Ureter (tissue), 1 donor: Measurements from ENCODE around the gene COL11A2. TPM values are rescaled to one million over a fixed set of nuclear protein-coding genes. Genes with fewer than 3 reads are reported as not detected.
A peak's percentile ranks its signal among the peaks of the same experiment; 100 is the strongest.

ENCODE experiments used
- DNase-seq: peaks from one replicate; pipeline ENCODE4 v3.0.0-alpha.2; 2020; ENCODE audit warnings: low spot score
- total RNA-seq: library from RNA; stranded (reverse); gene quantifications from one replicate; pipeline ENCODE4 v1.2.4, GENCODE V29; 2023
- donor health status: DM: yes; HTN: yes; CAD: no.

Gene COL11A2
- total RNA-seq, 1 donor from 2014 or later, result 0.96 TPM

DNA sequence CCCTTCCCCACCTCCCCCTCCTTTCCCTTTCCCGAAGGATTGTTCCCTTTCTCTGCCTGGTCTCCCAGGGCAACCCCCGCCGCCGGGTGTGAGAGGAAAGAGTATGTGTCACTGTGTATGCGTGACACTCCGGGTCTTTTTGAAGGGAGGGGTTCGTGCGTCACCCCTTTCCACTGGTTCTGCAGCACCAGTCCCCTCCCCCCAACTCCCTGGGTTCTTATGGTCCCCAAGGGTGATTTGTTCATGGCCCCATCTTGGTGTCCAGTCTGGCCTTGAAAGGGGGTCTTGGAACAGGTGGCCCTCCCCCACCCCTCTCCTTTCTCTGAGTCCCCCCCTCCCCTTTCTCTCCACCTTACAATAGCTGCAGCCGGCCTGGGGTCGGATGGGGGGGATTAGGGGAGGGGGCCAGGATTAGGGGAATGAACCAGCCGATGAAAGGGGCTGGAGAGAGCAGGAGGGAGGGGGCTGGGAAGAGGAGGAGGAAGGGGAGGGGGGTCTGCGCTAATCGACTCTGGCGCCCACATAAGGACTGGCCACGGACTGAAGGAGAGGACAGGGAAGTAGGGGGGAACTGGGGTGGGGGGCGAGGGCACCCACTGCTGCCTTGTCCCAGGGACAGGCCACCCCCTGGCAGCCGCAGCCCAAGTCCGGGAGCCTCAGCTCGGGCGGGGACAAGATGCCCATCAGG lies 14.7 kb upstream of the COL11A2 start:
- DNase-seq, result no peak

DNA sequence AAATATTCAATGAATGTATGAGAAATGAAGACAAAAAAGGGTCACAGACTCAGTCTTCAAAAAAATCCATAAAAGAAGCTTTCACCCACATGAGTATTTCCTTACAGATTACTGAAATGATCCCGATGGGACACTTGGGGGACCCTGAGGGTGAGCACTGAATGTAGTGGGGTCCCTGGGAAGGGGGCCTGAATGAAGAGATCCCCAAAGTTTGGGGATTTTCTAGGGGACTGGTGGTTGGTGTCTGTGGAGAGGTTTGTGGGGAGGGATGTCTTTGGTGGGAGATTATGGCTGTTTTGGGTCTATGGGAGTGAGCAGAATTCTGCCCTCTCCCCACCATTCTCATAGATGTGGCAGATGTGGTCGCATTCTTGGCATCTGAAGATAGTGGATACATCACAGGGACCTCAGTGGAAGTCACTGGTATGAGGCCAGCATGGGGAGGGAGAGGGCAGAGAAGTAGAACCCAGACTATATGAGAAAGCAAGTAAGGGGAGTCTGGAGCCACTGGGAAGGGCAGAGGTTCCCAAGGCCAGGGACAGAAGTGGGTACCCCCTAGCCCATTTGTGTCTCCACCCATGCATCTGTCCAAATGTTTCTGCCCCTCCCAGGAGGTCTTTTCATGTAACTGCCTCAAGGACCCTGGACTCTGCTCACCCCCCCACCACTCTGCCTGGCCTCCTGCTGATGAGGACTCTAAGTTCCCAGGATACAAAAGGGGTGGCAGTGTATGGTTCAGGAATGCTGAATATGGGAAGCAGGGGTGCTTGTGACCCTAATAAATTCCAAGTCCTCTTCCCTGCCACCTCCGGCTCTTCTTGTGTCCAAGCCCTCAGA lies 14.0 kb upstream of the COL11A2 start:
- DNase-seq, result no peak

DNA sequence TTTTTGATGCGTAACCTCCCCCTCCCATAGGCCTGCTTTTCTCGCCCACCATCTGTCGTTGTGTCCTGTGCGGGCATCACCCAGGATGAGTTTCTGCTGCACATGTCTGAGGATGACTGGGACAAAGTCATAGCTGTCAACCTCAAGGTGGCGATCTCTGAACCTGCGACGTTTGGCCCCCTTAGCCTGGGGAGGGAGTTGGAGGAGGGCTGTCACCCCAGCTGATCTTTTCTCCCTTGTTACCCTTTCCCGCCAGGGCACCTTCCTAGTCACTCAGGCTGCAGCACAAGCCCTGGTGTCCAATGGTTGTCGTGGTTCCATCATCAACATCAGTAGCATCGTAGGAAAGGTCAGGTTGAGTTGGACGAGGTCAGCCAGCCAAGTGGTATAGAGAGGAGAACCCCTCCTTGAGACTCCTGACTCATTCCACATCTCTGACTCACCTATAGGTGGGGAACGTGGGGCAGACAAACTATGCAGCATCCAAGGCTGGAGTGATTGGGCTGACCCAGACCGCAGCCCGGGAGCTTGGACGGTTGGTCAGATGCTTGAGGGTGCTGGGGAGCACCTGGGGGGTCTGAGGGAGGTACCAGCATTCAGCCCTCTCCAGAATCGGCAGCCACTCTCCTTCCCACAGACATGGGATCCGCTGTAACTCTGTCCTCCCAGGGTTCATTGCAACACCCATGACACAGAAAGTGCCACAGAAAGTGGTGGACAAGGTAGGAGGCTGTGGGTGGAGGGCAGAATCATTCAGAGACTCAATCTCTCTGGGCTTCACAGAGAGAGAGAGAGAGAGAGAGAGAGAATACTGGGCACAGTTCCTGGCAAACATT lies 13.1 kb upstream of the COL11A2 start:
- DNase-seq, result no peak

DNA sequence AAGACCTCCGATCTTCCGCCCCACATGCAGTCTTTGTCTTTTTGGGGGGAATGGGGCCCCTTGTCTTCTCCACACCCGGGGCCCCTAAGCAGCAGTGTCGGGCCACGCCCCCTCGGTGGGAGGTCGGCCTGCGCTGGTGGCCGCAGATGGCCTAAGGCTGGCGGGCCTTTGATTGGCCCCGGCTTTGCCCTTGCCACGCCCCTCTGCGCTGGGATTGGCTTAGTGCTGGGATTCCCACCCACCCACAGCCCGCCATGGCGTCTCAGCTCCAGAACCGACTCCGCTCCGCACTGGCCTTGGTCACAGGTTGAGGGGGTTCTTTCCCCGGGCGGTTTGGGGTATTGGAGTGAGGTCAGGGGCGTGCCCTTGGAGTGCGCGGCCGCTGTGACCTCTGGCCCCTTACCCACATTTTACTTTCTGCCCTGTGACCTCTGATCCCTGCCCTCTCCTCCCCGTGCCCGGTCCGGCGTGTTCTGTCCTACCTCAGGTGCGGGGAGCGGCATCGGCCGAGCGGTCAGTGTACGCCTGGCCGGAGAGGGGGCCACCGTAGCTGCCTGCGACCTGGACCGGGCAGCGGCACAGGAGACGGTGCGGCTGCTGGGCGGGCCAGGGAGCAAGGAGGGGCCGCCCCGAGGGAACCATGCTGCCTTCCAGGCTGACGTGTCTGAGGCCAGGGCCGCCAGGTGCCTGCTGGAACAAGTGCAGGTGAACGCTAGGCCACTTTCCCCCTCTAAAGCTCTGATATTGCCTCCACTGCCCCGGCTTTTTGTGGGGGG lies 12.3 kb upstream of the COL11A2 start, which contains the start of gene HSD17B8:
Gene HSD17B8 (plus strand): TSS at position 241 of the 776 bp plus-strand sequence. CDS start 14 bp downstream, at position 255.
- DNase-seq, result peak; percentile 95

DNA sequence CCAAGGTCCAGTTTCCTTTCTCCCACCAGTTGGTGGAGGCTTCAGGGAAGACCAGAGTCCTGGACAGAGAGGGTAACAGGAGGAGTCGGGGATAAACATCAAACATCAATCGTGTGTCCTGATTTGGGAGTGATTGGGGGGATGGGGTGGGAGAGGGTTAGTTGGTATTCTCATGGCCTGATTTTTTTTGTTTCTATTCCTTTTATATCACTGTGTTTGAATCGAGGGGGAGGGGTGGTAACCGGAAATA lies 11.8 kb upstream of the COL11A2 start:
- DNase-seq, result no peak

DNA sequence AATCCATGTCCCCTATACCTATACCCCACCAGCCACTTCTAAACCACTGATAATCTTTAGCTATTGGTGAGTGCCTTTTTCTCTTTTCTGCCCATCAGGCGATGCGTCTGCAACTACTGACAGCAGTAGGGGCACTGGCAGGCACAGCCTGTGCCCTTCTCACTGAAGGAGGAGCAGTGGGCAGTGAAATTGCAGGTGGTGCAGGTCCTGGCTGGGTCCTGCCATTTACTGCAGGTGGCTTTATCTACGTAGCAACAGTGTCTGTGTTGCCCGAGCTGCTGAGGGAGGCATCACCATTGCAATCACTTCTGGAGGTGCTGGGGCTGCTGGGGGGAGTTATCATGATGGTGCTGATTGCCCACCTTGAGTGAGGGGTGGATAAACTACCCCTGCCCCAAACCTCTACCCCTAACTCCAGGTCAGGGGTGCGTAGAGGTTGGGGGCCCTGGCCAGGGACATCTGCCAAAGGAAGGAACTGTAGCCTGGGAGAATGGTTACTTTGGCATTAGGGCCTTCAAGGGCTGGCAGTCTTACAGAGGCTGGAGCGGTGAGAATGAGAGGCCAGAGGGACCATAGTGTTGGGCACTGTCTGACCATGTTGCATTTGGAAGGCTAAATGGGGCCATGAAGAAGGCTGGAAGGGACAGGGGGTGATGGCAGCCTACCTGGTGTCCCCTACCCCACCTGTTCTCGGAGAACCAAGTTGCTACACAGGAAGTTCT lies 11.3 kb upstream of the COL11A2 start:
- DNase-seq, result no peak

DNA sequence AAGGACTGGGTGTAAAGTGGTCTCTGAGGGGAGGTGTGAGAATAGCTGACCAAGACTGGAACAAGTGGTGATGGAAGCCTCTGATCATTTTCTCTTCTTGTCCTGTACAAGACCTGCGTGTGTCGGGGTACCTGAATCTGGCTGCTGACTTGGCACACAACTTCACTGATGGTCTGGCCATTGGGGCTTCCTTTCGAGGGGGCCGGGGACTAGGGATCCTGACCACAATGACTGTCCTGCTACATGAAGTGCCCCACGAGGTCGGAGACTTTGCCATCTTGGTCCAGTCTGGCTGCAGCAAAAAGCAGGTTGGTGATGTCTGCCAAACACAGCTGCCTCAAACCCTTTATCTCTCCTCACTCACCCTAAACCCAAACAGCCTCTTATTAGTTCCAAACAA lies 10.5 kb upstream of the COL11A2 start:
- no peak for DNase-seq

DNA sequence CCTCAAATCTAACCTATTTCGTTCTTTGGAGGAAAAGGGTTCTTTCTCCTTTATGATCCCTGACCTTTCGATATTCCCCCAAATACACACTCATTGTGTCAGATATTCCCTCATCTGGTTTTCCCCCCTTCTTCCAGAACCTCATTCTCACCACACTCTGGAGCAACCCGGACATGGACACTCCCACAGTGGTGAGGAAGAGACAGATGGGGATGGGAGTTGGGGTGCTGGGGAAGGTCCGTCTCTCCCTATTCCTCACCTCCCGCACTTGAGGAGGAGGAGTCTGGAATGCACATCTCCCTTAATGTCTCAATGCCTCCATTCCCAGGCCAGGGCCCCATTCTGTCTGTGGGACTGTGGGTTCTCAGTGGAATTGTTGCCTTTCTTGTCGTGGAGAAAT lies 9.7 kb upstream of the COL11A2 start:
- DNase-seq, result no peak

DNA sequence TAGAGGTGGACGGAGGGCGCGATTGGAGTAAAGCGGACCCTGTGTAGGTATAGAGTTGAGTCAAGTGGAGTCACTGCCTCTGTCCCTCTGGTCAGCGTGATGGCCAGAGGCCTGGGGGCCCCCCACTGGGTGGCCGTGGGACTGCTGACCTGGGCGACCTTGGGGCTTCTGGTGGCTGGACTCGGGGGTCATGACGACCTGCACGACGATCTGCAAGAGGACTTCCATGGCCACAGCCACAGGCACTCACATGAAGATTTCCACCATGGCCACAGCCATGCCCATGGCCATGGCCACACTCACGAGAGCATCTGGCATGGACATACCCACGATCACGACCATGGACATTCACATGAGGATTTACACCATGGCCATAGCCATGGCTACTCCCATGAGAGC lies 8.9 kb upstream of the COL11A2 start:
- DNase-seq, result no peak

DNA sequence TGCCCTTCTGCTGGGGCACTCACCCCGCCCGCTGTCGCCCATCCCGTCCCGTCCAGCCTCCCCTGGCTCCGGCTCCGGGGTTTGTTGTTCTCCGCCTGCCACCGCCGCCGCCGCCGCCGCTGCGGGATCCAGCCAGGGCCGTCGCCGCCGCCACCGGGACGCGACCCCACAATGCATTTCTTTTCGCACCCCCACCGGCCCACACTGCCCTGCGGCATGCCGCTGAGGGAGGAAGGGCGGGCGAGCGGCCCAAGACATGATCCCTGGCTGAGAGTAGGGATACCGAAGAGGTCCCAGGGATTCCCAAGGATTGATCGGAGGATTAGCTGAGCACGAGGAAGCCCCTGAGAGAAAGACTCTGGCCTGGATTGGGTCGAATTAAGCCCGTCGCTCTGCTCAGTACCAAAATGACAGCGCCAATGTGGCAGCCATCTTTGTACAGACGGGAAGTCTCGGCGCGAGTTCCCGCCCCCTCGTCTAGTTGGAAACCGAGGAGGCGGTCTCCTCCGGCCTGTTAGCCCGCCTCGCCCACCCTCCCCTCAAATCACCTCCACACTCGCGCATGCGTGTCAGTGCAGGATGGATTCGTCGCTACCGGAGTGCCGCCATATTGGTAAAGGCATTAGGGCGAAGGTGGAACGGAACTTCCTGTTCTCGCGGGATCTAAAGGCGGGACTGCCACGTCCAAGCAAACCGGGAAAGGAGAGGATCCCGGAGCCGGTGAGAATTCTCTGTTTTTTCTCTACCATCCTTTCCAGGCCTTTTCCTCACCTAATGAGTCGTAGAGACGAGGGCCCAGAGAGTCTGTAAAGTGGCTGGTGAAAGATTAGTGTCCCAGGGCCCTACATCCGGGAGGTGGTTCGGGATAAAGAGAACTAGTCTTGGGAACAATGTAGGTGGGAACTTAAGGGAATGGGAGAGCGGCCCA lies 8.2 kb upstream of the COL11A2 start, which contains the start of the genes RXRB and SLC39A7:
Gene RXRB (minus strand): TSS at position 447 of the 928 bp plus-strand sequence. CDS start 189 bp downstream, at position 258.
Gene SLC39A7 (plus strand): TSS at position 649 of the 928 bp plus-strand sequence. CDS start 379 bp downstream, outside the sequence.
- peak; percentile 99 for DNase-seq

DNA sequence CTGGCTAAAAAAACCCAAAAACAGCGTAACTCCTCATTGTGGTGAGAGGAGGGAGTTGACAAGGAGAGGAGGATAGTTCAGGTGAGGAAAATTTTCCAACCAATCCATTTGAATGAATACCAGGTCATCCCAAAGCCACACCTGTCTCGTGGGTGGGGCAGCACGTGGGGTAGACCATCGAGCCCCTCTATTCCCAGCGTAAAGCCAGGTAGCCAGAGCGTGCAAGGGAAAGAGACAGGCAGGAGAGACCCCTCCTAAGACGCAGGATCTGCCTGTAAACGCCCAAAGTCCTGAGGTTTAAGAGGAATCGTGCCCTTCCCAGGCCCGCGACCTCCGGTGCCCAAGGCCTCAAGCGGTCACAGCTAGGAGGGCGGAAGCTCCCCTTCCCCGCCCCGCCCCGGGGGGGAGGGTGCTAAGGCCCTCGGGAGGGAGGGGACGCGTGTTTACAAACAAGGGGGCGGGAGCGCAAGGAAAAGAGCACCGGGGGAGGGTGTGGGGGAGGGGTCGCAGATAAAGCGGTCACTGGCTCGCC lies 7.5 kb upstream of the COL11A2 start:
- DNase-seq, result peak; percentile 73

DNA sequence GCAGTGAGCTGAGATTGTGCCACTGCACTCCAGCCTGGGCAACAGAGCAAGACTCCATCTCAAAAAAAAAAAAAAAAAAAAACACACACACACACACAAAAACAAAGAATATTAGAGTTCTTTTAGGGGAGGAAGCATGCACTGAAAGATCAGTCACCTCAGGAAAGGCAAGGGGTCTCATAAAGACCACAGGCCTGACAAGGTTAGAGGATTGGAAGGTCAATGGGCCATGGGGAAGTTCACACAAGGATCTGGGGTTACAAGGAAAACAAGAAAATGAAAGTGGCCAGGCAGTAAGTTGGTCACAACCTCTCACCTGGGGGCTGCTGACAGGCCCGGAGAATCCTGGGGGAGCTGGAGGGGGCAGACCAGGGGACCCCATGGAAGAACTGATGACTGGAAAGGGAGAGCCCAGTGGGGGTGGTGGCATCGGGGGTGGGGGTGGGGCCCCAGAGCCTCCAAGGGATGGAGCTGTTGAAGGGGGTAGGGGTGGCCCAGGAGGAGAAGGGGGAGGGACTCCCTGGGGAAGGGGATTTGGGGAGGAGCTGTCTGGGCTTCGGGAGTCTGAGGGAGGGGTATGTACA lies 6.7 kb upstream of the COL11A2 start:
- no peak for DNase-seq

DNA sequence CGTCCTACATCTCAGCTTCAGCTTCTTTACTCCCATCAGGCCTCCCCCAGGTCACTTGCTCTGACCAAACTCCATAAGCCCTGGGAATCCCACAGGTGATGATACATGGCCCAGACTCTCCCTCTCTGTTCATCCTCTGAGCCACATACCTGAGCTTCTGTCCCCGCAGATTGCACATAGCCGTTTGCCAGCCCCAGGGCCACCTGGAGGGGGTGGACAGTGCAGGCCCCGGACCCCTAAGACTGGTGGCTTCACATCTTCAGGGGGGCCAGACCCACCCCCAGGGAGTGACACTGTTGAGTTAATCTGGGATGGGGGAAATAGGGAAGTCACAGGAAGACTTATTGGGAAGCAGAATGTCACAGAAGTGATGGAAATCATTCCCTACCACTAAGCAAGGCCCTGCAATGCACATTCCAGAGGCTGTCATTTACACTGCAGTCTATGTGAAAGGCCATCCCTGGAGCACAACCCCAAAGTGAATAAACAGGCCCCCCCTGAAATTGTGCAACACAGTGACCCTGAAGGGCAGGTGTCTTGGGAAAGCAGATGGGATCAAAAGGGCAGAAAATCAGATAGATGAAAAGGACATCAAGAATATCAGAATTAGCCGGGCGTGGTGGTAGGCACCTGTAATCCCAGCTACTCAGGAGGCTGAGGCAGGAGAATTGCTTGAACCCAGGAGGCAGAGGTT lies 6.0 kb upstream of the COL11A2 start:
- no peak for DNase-seq

DNA sequence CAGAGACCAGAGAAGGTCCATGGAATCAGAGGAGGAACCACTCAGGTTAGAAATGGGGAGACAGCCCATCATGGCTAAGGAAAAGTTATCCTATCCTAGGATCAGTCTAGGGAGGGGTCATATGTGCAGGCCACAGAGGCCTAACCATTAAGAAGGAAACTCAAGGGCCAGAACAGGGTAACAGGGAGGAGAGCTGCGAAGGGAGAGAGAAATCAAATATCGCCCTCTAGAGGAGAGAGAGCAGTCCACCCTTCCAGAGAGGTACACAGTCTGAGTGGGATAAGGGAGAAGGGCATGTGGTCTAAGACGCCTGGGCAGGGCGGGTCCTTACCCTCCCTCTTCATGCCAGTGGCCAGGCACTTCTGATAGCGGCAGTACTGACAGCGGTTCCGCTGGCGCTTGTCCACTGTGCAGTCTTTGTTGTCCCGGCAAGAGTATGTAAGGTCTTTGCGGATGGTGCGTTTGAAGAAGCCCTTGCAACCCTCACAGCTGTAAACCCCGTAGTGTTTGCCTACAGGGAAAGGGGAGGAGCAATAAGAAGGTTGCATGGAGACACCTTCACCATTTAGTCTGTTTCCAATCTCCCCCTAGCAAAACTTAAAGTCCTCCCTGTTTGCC lies 5.3 kb upstream of the COL11A2 start:
- DNase-seq, result no peak

DNA sequence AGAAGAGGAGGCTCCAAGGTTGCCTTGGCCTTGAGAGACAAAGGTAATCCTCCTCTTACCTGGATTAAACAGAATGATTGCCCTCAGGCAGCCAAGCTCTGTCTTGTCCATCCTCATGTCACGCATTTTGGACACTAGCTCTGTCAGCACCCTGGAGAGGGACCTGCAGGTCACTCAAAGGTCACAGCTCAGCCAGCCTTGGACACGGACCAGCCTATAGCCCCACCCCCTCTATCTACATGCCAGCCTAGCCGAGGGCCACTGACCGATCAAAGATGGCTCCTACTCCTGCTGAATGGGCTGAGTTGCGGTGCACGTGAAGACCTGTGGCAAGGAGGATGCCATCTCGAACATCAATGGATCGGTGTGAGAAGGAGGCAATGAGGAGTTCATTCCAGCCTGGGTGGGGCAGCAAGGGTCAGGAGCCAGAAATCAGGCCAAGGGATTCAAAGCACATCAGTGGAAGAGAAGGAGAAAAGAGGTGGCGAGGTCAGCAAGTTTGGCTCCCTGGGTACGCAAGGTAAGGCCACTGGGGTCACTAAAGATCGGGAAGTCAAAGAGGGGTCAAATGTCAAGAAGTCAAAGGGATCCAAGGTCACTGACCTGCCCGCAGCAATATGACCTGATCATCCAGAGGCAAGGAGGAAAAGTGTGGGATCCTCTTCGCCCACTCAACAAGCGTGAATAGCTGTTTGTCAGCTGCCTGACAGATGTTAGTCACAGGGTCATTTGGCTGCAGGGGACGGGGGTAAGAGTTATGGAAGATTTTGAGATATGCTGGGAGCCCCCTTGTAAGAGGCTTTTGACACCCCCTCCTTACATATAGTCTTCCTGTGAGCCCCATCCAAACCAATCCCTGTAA lies 3.3 kb upstream of the COL11A2 start:
- no peak for DNase-seq

DNA sequence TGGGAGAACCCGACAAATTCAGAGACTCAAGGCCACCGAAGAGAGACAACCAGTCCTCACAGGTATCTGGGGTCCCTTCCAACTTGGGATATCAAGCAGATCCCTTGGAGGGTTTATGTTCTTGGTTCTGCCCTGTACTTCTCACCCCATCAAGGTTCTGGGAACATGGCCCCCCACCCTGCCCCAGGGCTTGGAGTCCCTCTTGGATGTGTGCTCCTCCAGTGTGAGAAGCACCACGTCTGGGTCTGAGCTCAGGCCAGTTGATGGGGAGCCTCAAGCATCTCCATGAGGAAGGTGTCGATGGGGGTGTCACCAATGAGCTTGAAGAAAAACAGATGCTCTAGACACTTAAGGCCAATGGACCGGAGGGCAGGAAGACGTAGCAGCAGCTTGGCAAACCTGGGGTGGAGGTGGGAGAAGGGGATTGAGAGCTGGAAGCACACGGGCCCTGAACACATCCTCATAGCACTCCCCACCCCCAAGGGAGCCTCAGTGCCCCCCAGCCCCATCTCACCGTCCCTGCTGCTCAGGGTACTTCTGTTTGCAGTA lies 2.2 kb upstream of the COL11A2 start:
- no peak for DNase-seq

DNA sequence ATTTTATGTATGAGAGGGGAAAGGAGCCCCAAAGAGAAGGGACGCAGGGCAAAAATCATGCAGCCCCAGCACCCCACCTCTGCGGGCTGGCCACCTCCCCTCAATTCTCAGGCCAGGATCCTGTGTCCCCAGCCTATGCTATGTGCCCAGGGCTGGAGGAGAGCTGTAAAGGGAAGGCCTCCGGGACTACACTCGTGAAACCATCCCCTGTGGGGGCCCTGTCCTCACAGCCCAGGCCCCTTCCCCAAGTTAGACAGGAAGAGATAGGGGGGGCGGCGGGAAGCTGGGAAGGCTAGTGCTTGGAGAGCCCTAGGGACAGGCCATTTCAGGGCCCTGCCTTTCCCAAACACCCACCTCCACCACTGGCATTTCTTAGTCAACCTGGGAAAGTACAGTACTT lies 1.4 kb upstream of the COL11A2 start:
- DNase-seq, result no peak
